ENCODE data around the gene CDK7. TPM values are rescaled to one million over a fixed set of nuclear protein-coding genes. Genes with fewer than 3 reads are reported as not detected.

CDK7 gene
- total RNA-seq, 2 donors from 2014 or later, result 4.0 to 14.5 TPM

DNA sequence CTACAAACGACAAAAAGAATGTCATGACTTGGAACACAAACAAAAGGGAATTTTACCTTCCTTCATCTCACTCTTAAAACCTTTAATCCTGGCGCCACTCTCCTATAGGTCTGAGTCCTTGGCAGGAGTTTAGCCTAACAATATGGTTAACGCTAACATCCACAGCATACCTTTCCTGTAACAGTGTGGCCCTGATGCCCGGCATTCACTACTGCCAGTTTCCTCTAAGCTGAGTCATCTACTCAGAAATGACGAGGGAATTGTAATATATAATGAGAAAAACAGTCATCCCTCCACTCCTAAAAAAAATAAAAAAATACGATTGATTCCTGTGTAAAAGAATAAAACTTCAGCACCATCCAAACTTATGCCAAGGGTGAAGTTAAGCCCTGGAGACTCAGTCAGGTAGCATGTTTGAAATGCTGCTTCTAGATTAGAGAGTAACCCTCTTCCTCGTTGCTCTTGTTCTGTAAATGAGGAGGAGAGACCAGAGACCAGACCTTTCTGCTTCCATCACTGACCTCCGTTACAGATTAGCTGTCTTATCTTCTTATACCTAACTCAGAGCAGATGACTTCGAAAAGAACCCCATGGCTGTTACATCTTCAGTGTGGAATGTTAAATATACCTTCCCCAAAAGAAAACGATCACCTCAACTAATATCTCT, 60.5 kb downstream of the CDK7 start:
- peaks cover 0 to 3% of the 10 kb centered on the region in 2 donors for H3K36me3 ChIP-seq (replicated peaks in 1 of 2; ENCODE audit: insufficient read depth in 1 of 2, low read depth in 2 of 2)
- ATAC-seq, result no peak

DNA sequence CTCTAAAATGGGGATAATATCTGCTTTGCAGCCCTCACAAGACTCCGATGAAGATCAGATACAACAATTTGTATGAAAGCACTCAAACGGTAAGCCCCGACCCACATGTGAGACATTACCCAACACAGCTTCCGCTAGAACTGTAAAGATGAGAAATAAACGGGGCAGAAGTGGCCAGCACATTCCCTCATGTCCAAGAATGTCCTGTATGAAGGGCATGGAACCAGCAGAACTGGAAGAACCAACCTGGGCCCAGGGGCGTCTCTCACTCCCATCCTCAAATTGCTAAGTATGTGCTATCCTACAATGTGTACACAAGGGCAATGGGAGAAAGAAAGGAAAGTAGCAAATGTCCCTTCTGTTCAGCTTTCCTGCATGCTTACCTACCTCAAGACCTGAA, 64.9 kb downstream of the CDK7 start:
- Histone ChIP-seq H3K4me1 (no peaks in the 10 kb centered on the region), H3K4me3 (no peak overlapping the region), H3K27me3 (no peaks in the 10 kb centered on the region), H3K27ac (no peak overlapping the region), H3K36me3 (replicated peaks in 1 of 2; ENCODE audit: insufficient read depth in 1 of 2, low read depth in 2 of 2) (peaks cover 0 to 3% of the 10 kb centered on the region in 2 donors), H3K9me3 (no peaks in the 10 kb centered on the region)
- TF ChIP-seq, protein P1, sequence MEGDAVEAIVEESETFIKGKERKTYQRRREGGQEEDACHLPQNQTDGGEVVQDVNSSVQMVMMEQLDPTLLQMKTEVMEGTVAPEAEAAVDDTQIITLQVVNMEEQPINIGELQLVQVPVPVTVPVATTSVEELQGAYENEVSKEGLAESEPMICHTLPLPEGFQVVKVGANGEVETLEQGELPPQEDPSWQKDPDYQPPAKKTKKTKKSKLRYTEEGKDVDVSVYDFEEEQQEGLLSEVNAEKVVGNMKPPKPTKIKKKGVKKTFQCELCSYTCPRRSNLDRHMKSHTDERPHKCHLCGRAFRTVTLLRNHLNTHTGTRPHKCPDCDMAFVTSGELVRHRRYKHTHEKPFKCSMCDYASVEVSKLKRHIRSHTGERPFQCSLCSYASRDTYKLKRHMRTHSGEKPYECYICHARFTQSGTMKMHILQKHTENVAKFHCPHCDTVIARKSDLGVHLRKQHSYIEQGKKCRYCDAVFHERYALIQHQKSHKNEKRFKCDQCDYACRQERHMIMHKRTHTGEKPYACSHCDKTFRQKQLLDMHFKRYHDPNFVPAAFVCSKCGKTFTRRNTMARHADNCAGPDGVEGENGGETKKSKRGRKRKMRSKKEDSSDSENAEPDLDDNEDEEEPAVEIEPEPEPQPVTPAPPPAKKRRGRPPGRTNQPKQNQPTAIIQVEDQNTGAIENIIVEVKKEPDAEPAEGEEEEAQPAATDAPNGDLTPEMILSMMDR (IDR thresholded peaks at IDR 0.05), result no peak
- no peak for TF ChIP-seq POLR2A (IDR thresholded peaks at IDR 0.05)
- DNase-seq (no peak), ATAC-seq (no peak)
- intact Hi-C loops (cut with DNase I), result no loop called here
- 70 to 77% methylated on average over 6 of the region's 6 CpGs for WGBS, 2 donors

More for the DNA sequence above, 60.5 kb downstream of the CDK7 start:
- 59 to 61% methylated on average over 10 of the region's 10 CpGs for WGBS, 2 donors
- TF ChIP-seq POLR2A (IDR thresholded peaks at IDR 0.05), result no peak
- TF ChIP-seq, protein P1 (IDR thresholded peaks at IDR 0.05), result no peak
- Histone ChIP-seq H3K27me3 (no peaks in the 10 kb centered on the region), H3K4me3 (no peak overlapping the region), H3K4me1 (no peaks in the 10 kb centered on the region), H3K9me3 (no peaks in the 10 kb centered on the region), H3K27ac (no peak overlapping the region)
- no peak for DNase-seq
- intact Hi-C loops (cut with DNase I), result no loop called here

DNA sequence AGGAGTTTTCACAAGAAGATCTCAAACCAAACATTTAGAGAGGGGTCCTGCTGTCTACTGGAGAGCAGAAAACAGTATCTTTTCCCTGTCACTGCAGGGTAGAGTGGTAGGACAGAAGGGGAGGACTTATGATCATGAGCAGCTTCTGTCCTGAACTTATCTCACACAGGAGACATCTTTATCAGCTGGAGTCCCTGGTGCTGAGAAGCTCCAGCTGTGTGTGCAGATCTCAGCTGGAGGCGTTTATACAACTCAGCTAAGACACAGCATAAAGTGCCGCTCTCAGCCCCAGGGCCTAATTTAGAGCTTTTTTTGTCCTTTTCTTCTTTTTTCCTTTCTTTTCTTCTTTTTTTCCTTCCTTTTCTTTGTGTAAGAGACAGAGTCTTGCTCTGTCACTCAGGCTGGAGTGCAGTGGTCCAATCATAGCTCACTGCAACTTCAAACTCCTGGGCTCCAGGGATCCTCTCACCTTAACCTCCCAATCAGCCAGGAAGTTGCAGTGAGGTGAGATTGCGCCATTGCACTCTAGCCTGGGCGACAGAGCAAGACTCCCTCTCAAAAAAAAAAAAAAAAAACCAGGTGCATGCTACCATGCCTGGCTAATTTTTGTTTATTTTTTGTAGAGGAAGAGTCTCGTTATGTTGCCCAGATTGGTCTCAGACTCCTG, 66.0 kb downstream of the CDK7 start:
- no peak overlapping the region for H3K27ac ChIP-seq
- H3K27me3 ChIP-seq, result no peaks in the 10 kb centered on the region
- intact Hi-C loops (cut with DNase I), result no loop called here
- ATAC-seq (no peak), DNase-seq (no peak)
- WGBS, 2 donors, result 73 to 91% methylated on average over 5 of the region's 5 CpGs
- H3K9me3 ChIP-seq, result no peaks in the 10 kb centered on the region
- H3K4me1 ChIP-seq, result no peaks in the 10 kb centered on the region
- peaks cover 0 to 7% of the 10 kb centered on the region in 2 donors for H3K36me3 ChIP-seq (replicated peaks in 1 of 2; ENCODE audit: insufficient read depth in 1 of 2, low read depth in 2 of 2)
- TF ChIP-seq, protein P1 (IDR thresholded peaks at IDR 0.05), result no peak
- no peak for TF ChIP-seq POLR2A (IDR thresholded peaks at IDR 0.05)
- no peak overlapping the region for H3K4me3 ChIP-seq

DNA sequence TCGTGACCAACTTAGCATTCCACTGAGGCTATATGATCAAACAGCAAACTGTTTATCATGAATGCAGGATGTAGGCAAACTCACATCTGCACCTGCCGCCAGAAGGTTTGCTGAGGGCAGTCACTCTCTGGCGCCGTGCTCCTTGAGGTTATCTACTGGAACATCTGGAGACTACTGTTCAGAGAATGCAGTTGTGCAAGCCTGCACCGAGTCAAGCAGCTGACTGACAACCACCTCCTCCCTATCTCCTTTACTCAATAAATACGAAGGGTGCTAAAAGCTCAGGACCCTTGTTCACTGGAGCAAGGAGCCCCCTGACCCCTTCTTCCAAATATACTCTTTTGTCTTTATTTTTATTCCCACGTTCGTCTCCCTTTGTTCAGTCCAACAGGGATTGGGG, 70.8 kb downstream of the CDK7 start:
- Histone ChIP-seq H3K4me1 (no peaks in the 10 kb centered on the region), H3K9me3 (no peaks in the 10 kb centered on the region), H3K27me3 (no peaks in the 10 kb centered on the region), H3K36me3 (replicated peaks in 1 of 2; ENCODE audit: insufficient read depth in 1 of 2, low read depth in 2 of 2) (peaks cover 0 to 4% of the 10 kb centered on the region in 2 donors), H3K4me3 (no peak overlapping the region), H3K27ac (no peak overlapping the region)
- 90 to 91% methylated on average over 8 of the region's 8 CpGs for WGBS, 2 donors
- DNase-seq (no peak), ATAC-seq (no peak)
- intact Hi-C loops (cut with DNase I), result no loop called here
- TF ChIP-seq, protein P1 (IDR thresholded peaks at IDR 0.05), result no peak
- no peak for TF ChIP-seq POLR2A (IDR thresholded peaks at IDR 0.05)
